Prostate gland (tissue), 2 donors: ENCODE measurements around the gene ABHD16A.

ENCODE experiments used
- CTCF ChIP-seq, 4 experiments: fragments of 200-600 bp in 2 of 4; fragments of 450-650 bp in 2 of 4; sonication (generic) in 2 of 4; IDR thresholded peaks; 1 replicate in 3 of 4; 2 replicates in 1 of 4; pipeline ENCODE4 v1.5.1; 2016 to 2019; ENCODE audit warnings: antibody characterized with exemption in 4 of 4, mild to moderate bottlenecking in 2 of 4, moderate library complexity in 2 of 4
- POLR2A ChIP-seq: fragments of 450-650 bp; IDR thresholded peaks from one replicate; pipeline ENCODE4 v1.6.1; 2016; ENCODE audit warnings: antibody characterized with exemption, mild to moderate bottlenecking

GRCh38 chr6:31692353-31692752 lies 10.8 kb downstream of the ABHD16A start:
- TF ChIP-seq POLR2A, result no peak
- TF ChIP-seq CTCF (IDR thresholded peaks at IDR 0.05), result no peak
